OCI-LY1 (cell line): ENCODE data around the gene PANK4.
A peak's percentile ranks its signal among the peaks of the same experiment; 100 is the strongest.
"Not testable (repeated sequence)": the region's sequence is repeated elsewhere in the genome, so short reads cannot be mapped to it uniquely, and the experiment has no call there.

Source experiments
- H2AFZ ChIP-seq: fragments of 200-600 bp; sonication (generic), shearing (Covaris generic); 2 replicates; pipeline ENCODE4 v1.6.0; 2014; ENCODE audit warnings: antibody characterized with exemption, mild to moderate bottlenecking, low read length
- H3F3A ChIP-seq: fragments of 200-600 bp; sonication (generic), shearing (Covaris generic); 2 replicates; pipeline ENCODE4 v1.6.0; 2014; ENCODE audit warnings: mild to moderate bottlenecking, antibody characterized with exemption, low read length, moderate library complexity; ENCODE audit not compliant: insufficient read depth
- H3K27ac ChIP-seq: fragments of 200-600 bp; sonication (generic); 2 replicates; pipeline ENCODE4 v1.5.1; 2014; ENCODE audit warnings: low read length, mixed run types, mild to moderate bottlenecking, low read depth; ENCODE audit not compliant: poor library complexity, severe bottlenecking
- H3K27me3 ChIP-seq: fragments of 200-600 bp; sonication (generic); 2 replicates; pipeline ENCODE4 v1.6.0; 2014; ENCODE audit warnings: antibody characterized with exemption, mild to moderate bottlenecking, low read length, moderate library complexity; ENCODE audit not compliant: insufficient read depth
- H3K36me3 ChIP-seq: fragments of 200-600 bp; sonication (generic); 2 replicates; pipeline ENCODE4 v1.6.1; 2014; ENCODE audit warnings: mild to moderate bottlenecking, antibody characterized with exemption, low read length, moderate library complexity, mixed read lengths; ENCODE audit not compliant: insufficient read depth
- H3K4me1 ChIP-seq: fragments of 200-600 bp; sonication (generic); 2 replicates; pipeline ENCODE4 v1.5.1; 2014; ENCODE audit warnings: mild to moderate bottlenecking, low read length, moderate library complexity; ENCODE audit not compliant: insufficient read depth, severe bottlenecking
- H3K4me2 ChIP-seq: fragments of 200-600 bp; sonication (generic), shearing (Covaris generic); 2 replicates; pipeline ENCODE4 v1.6.1; 2014; ENCODE audit warnings: low read length
- H3K4me3 ChIP-seq: fragments of 200-600 bp; sonication (generic); 2 replicates; pipeline ENCODE4 v1.5.1; 2014; ENCODE audit warnings: low read length, low read depth, mild to moderate bottlenecking, mixed read lengths; ENCODE audit not compliant: poor library complexity, severe bottlenecking
- H3K79me2 ChIP-seq: fragments of 200-600 bp; shearing (Covaris generic); 2 replicates; pipeline ENCODE4 v1.6.1; 2016; ENCODE audit warnings: mixed run types, low read length, mixed read lengths; ENCODE audit not compliant: insufficient read depth
- H3K9ac ChIP-seq: fragments of 200-600 bp; sonication (generic), shearing (Covaris generic); 2 replicates; pipeline ENCODE4 v1.6.1; 2014; ENCODE audit warnings: mild to moderate bottlenecking, low read length, mixed read lengths
- H3K9me2 ChIP-seq: fragments of 200-600 bp; sonication (generic), shearing (Covaris generic); 2 replicates; pipeline ENCODE4 v1.6.1; 2014; ENCODE audit warnings: low read depth, mild to moderate bottlenecking, low read length, mixed read lengths
- H3K9me3 ChIP-seq: fragments of 200-600 bp; shearing (Covaris generic); 2 replicates; pipeline ENCODE4 v1.6.1; 2014; ENCODE audit warnings: low read length, mixed read lengths
- H4K20me1 ChIP-seq: fragments of 200-600 bp; sonication (generic), shearing (Covaris generic); 2 replicates; pipeline ENCODE4 v1.6.0; 2016; ENCODE audit warnings: mild to moderate bottlenecking, low read length; ENCODE audit not compliant: insufficient read depth
- EZH2 ChIP-seq: fragments of 200-600 bp; sonication (generic), shearing (Covaris generic); IDR thresholded peaks from 2 replicates; pipeline ENCODE4 v1.8.0; 2017; ENCODE audit warnings: borderline replicate concordance, mixed run types, mild to moderate bottlenecking, antibody characterized with exemption, low read length, moderate library complexity, mixed read lengths
- TF ChIP-seq, protein P1 (sequence below): fragments of 200-600 bp; sonication (generic), shearing (Covaris generic); IDR thresholded peaks from 2 replicates; pipeline ENCODE4 v1.5.1; 2017; ENCODE audit warnings: mild to moderate bottlenecking, antibody characterized with exemption, low read length, moderate library complexity, mixed read lengths

Gene PANK4

DNA sequence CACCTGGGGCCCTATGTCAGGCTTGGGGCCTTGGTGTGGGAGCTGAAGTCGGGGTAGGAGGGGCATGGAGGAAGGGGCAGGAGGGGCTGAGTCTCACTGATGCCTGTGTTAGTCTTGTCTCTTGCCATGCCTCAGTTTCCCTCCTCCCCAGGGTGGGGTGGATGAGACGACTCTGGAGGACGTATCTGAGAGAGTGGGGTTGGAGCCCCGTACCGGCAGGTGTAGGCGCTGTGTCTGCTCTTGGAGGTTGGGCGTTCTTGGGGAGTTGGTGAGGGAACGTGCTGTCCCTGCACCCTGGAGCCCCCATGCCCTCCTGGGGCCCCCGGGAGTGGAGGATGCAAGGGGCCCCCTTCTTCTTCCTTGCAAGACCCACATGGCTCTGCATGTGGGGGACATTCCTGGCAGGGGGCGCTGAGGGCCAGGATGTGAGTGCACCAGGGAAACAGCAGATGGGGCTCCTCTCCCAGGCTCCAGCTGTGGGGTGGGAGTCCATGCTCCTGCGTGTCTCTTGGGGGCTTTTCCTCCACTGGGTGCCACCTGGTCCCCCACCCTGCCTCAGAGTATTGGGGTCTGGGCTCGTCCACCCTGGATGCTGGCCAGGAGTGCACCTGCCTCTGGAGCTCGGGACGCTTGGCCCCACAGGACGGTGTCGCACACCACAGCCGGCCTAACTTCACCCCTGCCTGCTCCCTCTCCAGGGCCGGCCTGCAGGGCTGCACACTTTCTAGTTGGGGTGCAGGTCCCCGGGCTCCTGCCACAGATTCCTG lies 28.4 kb upstream of the PANK4 start:
- H4K20me1 ChIP-seq = no peaks in the 10 kb centered on the region
- no peak overlapping the region for H3K27ac ChIP-seq
- no peak for TF ChIP-seq EZH2
- TF ChIP-seq, protein P1, sequence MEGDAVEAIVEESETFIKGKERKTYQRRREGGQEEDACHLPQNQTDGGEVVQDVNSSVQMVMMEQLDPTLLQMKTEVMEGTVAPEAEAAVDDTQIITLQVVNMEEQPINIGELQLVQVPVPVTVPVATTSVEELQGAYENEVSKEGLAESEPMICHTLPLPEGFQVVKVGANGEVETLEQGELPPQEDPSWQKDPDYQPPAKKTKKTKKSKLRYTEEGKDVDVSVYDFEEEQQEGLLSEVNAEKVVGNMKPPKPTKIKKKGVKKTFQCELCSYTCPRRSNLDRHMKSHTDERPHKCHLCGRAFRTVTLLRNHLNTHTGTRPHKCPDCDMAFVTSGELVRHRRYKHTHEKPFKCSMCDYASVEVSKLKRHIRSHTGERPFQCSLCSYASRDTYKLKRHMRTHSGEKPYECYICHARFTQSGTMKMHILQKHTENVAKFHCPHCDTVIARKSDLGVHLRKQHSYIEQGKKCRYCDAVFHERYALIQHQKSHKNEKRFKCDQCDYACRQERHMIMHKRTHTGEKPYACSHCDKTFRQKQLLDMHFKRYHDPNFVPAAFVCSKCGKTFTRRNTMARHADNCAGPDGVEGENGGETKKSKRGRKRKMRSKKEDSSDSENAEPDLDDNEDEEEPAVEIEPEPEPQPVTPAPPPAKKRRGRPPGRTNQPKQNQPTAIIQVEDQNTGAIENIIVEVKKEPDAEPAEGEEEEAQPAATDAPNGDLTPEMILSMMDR = peak; percentile 65
- no peak overlapping the region for H3K4me3 ChIP-seq
- H3F3A ChIP-seq = no peaks in the 10 kb centered on the region
- no peak overlapping the region for H3K4me2 ChIP-seq
- H3K36me3 ChIP-seq = no peaks in the 10 kb centered on the region
- no peaks in the 10 kb centered on the region for H3K9me3 ChIP-seq
- no peak overlapping the region for H2AFZ ChIP-seq
- no peak overlapping the region for H3K9ac ChIP-seq
- no peaks in the 10 kb centered on the region for H3K27me3 ChIP-seq
- no peaks in the 10 kb centered on the region for H3K79me2 ChIP-seq
- H3K4me1 ChIP-seq = peaks cover 12% of the 10 kb centered on the region
- no peaks in the 10 kb centered on the region for H3K9me2 ChIP-seq

DNA sequence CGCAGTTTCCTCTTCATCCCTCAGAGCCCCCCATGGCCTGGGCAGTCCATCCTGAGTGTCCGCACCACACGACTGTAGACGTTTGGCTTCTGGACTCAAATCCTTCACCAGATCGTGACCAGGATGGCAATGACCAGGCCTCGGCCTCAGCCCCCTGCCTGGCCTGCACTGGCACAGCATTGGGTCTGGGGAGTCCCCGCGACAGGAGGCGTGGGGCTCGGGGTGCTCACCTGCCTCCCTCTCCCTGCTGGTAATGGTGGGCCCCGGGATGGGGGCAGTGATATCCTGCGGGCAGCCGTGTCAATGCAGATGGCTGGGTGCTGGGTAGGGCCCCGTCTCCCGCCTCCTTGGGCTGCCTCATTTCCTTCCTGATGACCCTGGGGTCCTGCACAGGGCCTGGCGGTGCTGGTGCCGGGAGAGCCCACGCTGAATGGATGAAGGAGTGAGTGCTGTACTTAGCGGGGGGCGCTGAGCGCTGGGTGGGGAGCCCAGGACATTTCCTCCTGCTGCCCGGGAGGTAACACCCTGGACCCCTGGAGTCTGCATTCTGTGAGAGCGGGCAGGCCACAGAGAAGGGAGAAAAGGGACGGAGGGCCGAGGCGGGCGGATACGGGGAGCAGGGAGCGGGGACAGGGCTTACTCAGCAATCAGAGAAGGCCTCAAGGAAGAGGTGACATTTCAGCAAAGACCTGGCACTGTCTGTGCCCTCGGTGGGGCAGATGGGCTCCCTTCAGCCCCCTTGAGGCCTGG lies 27.6 kb upstream of the PANK4 start:
- Histone ChIP-seq H3K4me2 (no peak overlapping the region), H3K27me3 (no peaks in the 10 kb centered on the region), H3K4me1 (peaks cover 19% of the 10 kb centered on the region), H4K20me1 (no peaks in the 10 kb centered on the region), H3K4me3 (no peak overlapping the region), H3F3A (no peaks in the 10 kb centered on the region), H3K79me2 (no peaks in the 10 kb centered on the region), H2AFZ (no peak overlapping the region), H3K36me3 (no peaks in the 10 kb centered on the region), H3K27ac (no peak overlapping the region), H3K9me3 (no peaks in the 10 kb centered on the region), H3K9ac (no peak overlapping the region), H3K9me2 (no peaks in the 10 kb centered on the region)
- TF ChIP-seq EZH2 = no peak
- TF ChIP-seq, protein P1 = no peak

DNA sequence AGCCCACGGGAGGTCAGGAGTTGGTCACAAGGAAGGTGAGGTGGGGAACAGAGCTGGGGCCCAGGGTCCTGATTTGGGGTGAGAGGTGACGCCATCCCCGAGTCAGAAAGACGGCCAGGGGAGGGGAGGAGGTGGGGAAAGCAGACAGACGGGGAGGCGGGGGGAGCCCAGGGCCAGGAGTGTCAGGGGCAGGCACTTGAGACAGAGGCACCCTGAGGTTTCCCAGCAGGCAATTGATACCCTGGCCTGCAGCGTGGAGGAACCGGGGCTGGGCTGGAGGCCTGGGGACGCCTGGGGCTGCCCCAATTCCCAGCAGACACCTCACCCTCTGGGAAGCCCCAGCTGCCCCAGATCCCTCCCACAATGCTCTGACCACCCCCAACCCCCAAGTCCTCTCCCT lies 26.7 kb upstream of the PANK4 start:
- not testable (repeated sequence) for H3K9ac ChIP-seq, H3K36me3 ChIP-seq, H3F3A ChIP-seq, H3K9me2 ChIP-seq, H3K4me3 ChIP-seq, H3K4me2 ChIP-seq, H3K27ac ChIP-seq, H3K9me3 ChIP-seq, H3K27me3 ChIP-seq, H2AFZ ChIP-seq, H4K20me1 ChIP-seq, H3K79me2 ChIP-seq
- H3K4me1 ChIP-seq = peaks cover 28% of the 10 kb centered on the region
